NB4 (cell line): ENCODE results near the gene UEVLD.

Source experiments
- DNase-seq: peaks from one replicate; pipeline ENCODE4 v3.0.0; 2010; ENCODE audit warnings: low read depth
- H3K4me3 ChIP-seq: one replicate; pipeline ENCODE4 v1.5.1; 2011; ENCODE audit warnings: mild to moderate bottlenecking, low read depth, low read length, moderate library complexity
- CTCF ChIP-seq: IDR thresholded peaks from one replicate; pipeline ENCODE4 v1.5.1; 2012; ENCODE audit warnings: low read depth, low read length
- MAX ChIP-seq: IDR thresholded peaks from 2 replicates; pipeline ENCODE4 v1.6.1; 2011; ENCODE audit warnings: low read depth, low read length
- MYC ChIP-seq: IDR thresholded peaks from 2 replicates; pipeline ENCODE4 v1.6.1; 2011; ENCODE audit warnings: low read depth, low read length
- POLR2A ChIP-seq: IDR thresholded peaks from 2 replicates; pipeline ENCODE4 v1.6.1; 2011; ENCODE audit warnings: mild to moderate bottlenecking; ENCODE audit not compliant: insufficient read length; ENCODE audit errors: extremely low read depth

Gene UEVLD

GRCh38 chr11:18495703-18496102 is 92.8 kb downstream of the UEVLD start:
- no peak overlapping the region for H3K4me3 ChIP-seq
- no peak for DNase-seq
- no peak for TF ChIP-seq MYC
- no peak for TF ChIP-seq MAX
- no peak for TF ChIP-seq POLR2A
- no peak for TF ChIP-seq CTCF

- peak; percentile 38 for DNase-seq
- TF ChIP-seq CTCF (no peak), MAX (no peak), POLR2A (no peak), MYC (no peak)
- no peak overlapping the region for H3K4me3 ChIP-seq
Observed at GRCh38 chr11:18495271-18495670, 93.3 kb downstream of the UEVLD start.

- no peak for DNase-seq
- TF ChIP-seq POLR2A (no peak), MYC (no peak), CTCF (no peak), MAX (no peak)
- H3K4me3 ChIP-seq, result no peak overlapping the region
Observed at GRCh38 chr11:18493310-18493709, 95.2 kb downstream of the UEVLD start.

GRCh38 chr11:18492888-18493287 is 95.6 kb downstream of the UEVLD start:
- H3K4me3 ChIP-seq, result no peak overlapping the region
- DNase-seq, result no peak
- TF ChIP-seq MAX, result no peak
- TF ChIP-seq MYC, result no peak
- no peak for TF ChIP-seq POLR2A
- no peak for TF ChIP-seq CTCF

- no peak overlapping the region for H3K4me3 ChIP-seq
- TF ChIP-seq POLR2A (no peak), MAX (no peak), CTCF (no peak), MYC (no peak)
- DNase-seq, result no peak
Observed at GRCh38 chr11:18491924-18492323, 96.6 kb downstream of the UEVLD start.
